Stimulated activated CD4-positive, alpha-beta T cell treated with anti-CD3 and anti-CD28 coated beads, Interleukin-2, amount 100 ng/mL, for 24 hours (primary cell): ENCODE results near the gene KLHL15.

ENCODE experiments used
- DNase-seq, 2 donors: peaks; one replicate each; pipeline ENCODE4 v3.0.0-alpha.2; 2020

KLHL15 gene

DNA sequence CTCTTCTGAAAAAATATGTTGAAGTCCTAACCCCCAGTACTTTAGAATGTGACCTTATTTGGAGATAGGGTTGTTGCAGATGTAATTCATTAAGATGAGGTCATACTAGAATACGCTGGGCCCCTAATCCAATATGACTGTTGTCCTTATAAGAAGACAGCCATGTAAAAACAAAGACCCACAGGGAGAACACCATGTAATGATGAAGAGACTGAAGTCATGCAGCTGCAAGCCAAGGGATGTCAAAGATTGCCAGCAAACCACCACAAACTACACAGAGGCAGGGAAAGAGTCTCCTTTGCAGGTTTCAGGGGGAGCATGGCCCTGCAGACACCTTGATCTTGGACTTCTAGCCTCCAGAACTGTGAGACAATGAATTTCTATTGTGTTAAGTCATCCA lies 81.8 kb downstream of the KLHL15 start:
- DNase-seq: no peak

DNA sequence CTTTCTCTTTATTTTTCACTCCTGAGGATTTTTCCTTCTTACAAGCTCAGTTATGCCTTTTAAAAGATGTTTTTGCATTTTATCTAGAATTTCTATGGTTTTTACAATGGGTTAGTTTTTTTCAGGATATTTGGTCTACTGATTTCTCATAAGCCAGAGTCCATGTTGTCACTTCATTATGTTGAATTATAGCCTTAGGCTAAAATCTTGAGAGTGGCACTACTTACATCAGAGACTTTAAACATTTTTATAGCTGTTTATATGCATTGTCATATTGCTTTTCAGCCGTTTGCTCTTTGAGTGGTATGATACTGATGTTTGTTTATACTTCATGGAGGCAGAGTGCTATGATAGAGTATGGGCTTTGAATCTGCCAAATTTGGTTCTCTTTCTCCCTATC lies 82.8 kb downstream of the KLHL15 start:
- no peak for DNase-seq

DNA sequence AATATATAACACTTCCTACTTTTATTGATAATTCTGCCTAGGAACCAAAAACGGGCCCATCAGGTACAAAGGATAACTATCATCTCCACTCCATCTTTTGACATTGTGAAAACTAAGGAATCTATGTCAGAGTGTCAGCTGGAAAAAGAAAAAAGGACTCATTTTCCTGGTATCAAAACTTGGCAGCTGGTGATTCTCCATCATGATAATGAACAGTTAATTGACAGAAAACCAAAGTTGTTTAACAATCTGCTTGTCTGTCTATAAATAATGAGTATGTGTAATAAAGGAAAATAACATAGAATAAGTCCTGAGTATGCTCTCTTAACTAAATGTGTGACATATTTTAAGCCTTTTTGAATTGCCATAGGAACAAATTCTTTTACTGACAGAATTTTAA lies 87.8 kb downstream of the KLHL15 start:
- no peak for DNase-seq

DNA sequence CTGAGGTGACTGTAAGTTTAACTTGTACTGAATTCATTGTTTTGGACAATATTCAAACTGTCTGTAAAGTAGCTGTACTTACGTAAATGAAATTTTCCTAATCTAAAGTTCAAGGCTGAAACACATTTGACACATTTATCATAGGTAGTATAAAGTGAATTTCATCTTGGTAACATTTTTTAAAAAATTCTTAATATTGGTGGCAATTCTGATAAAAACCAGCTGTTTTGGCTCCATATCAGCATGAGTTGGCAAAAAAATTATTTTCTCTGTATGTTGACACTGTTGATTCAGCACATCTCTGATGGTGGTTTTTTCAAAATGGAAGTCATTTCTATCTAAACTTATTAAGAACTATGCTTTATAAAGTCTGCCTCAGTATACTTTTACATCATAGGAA lies 88.3 kb downstream of the KLHL15 start:
- DNase-seq: no peak

DNA sequence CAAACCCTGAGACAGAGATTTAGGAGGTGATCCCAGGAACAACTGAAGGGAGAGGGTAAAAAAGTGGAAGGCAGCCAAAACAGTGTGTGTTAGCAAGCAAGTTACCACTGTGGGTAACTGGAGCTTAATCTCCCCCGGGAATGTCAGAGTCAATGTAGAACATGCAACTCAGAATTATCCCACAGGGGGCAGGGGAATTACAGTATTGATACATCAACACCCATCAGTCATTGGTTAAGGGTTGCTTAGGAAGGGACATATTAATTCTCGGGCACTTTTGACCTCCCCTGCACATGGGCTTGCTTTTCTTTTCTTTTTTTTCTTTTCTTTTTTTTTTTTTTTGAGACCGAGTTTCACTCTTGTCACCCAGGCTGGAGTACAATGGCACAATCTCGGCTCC lies 89.9 kb downstream of the KLHL15 start:
- no peak for DNase-seq

DNA sequence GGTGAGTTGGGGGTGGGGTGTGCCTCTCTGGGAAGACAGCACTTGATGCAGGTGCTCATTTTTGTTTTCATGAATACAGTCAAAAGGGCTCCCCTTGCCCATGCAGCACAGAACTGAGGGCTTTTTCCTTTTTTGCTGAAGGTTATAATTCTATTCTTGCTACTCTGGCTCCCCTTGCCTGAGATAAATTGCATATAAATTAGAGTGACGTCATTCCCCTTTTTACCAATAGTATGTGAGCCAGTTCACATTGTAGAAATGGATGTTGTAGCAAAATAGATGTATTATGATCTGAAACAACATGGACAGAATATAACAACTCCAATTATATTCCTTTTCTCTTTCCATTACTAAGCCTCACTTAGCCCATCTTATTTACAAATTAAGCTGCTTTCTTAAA lies 90.8 kb downstream of the KLHL15 start:
- DNase-seq: no peak

DNA sequence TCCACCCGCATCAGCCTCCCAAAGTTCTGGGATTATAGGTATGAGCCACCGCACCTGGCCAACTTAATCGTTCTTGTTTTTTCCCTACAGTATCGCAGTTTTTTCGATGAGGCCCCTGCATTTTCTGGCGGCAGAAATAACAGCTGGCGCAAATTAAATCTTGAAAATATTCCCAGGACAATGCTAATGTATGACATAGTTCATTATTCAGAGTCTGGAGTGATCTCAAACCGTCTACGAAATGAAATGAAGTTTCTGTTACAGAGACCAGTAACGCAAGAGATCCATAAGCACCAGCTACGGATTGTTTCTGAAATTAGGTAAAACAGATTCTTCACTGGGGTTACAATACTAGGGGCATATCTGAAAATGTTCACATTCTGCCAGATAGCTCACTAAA lies 91.9 kb downstream of the KLHL15 start:
- DNase-seq: no peak
